ENCODE measurements around the gene ABCC1.

ABCC1 gene

DNA sequence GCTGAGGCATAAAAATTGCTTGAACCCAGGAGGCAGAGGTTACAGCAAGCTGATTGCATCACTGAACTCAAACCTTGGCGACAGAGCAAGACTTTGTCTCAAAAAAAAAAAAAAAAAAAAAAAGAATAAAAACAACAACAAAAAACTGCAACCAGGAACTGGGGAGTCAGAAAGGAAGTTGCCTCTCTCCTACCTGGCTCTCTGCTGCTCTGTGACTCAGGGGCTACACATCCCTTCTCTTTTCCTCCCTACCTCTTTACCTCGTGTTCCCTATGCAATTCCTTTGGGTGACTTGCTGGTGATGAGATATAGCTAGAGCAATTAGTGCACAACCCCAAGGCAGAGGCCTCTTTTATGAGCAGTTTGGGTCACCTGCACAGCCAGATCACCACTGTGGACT, 95.9 kb downstream of the ABCC1 start:
- DNase-seq (ENCODE audit: low read depth): peak; percentile 13
- TF ChIP-seq, protein P1, sequence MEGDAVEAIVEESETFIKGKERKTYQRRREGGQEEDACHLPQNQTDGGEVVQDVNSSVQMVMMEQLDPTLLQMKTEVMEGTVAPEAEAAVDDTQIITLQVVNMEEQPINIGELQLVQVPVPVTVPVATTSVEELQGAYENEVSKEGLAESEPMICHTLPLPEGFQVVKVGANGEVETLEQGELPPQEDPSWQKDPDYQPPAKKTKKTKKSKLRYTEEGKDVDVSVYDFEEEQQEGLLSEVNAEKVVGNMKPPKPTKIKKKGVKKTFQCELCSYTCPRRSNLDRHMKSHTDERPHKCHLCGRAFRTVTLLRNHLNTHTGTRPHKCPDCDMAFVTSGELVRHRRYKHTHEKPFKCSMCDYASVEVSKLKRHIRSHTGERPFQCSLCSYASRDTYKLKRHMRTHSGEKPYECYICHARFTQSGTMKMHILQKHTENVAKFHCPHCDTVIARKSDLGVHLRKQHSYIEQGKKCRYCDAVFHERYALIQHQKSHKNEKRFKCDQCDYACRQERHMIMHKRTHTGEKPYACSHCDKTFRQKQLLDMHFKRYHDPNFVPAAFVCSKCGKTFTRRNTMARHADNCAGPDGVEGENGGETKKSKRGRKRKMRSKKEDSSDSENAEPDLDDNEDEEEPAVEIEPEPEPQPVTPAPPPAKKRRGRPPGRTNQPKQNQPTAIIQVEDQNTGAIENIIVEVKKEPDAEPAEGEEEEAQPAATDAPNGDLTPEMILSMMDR (conservative IDR thresholded peaks at IDR 0.05; ENCODE audit: low read depth, low read length): no peak
- H3K4me3 ChIP-seq (ENCODE audit: low read depth, low read length): no peak overlapping the region

DNA sequence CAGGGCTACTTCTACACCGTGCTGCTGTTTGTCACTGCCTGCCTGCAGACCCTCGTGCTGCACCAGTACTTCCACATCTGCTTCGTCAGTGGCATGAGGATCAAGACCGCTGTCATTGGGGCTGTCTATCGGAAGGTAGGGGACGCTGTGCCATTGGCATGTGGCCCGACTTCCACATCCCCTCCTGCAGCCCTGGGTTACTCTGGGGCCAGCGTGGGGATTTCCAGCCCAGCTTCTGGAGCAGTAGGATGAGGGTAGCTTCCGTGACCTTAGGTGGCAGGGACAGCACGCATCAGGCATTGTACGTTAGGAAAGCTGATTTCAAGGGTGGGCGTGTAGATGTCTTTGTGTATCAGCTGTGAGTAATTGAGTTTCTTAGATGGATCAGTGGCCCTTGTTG, 96.5 kb downstream of the ABCC1 start:
- TF ChIP-seq, protein P1 (conservative IDR thresholded peaks at IDR 0.05; ENCODE audit: low read depth, low read length): peak; percentile 37
- no peak overlapping the region for H3K4me3 ChIP-seq (ENCODE audit: low read depth, low read length)
- DNase-seq (ENCODE audit: low read depth): no peak

DNA sequence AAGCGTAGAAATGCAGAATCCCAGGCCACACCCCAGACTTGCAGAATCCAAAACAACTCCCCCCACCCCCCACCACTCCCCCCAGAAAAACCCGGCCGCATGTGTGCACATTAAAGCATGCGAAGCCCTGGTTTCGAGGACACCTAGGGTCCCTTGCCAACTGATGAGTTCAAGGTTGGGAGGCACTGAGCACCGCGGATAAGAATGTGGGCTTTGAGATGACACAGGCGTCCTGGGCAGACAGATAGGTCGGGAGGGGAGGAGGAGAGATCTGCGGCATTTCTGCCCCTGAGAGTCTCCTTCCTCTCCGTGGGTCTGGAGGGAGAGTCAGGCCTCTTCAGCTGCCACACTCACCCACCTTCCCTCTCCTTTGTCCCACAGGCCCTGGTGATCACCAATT, 98.3 kb downstream of the ABCC1 start:
- DNase-seq (ENCODE audit: low read depth): no peak
- TF ChIP-seq, protein P1 (conservative IDR thresholded peaks at IDR 0.05; ENCODE audit: low read depth, low read length): no peak

DNA sequence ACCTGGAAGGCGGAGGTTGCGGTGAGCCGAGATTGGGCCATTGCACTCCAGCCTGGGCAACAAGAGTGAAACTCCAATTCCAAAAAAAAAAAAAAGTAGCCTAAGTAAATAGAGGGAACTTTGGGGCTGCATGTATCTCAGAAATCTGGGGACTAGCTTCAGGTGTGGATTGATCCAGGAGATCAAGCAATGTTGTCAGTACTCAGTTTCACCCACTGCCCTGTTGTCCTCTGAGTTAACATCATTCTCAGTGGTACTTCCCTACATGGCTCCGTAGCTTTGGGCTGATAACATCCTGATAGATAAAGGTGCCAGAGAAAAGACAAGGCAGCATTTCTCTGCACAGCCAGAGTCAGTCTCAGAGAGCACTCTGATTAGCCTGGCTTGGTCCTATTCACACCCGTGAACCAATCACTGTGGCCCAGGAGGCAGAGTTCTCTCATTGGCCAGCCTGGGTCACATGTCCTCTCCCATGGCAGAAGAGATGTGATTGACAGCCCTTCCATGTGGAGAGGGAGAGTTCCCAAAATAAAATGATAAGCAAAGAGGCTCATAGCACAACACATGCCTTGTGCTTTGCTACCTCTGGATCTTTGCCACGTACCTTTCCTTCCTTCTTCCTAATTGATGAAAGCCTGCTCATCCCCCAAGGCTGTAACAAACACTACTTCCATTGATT, 99.6 kb downstream of the ABCC1 start:
- no peak for DNase-seq (ENCODE audit: low read depth)
- TF ChIP-seq, protein P1 (conservative IDR thresholded peaks at IDR 0.05; ENCODE audit: low read depth, low read length): no peak
- no peak overlapping the region for H3K4me3 ChIP-seq (ENCODE audit: low read depth, low read length)

More for the DNA sequence above, 98.3 kb downstream of the ABCC1 start:
- no peak overlapping the region for H3K4me3 ChIP-seq (ENCODE audit: low read depth, low read length)

DNA sequence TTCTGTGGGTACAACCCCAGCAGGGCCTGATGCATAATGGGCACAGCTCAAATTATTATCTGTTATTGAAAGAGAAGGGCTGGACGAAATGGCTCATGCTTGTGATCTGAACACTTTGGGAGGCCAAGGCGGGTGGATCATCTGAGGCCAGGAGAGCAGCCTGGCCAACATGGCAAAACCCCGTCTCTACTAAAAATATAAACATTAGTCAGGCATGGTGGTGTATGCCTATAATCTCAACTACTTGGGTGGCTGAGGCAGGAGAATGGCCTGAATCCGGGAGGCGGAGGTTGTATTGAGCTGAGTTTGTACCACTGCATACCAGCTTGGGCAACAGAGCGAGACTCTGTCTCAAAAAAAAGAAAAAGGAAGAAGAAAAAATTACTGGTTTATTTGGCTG, 100.7 kb downstream of the ABCC1 start:
- TF ChIP-seq, protein P1 (conservative IDR thresholded peaks at IDR 0.05; ENCODE audit: low read depth, low read length): no peak
- no peak for DNase-seq (ENCODE audit: low read depth)

DNA sequence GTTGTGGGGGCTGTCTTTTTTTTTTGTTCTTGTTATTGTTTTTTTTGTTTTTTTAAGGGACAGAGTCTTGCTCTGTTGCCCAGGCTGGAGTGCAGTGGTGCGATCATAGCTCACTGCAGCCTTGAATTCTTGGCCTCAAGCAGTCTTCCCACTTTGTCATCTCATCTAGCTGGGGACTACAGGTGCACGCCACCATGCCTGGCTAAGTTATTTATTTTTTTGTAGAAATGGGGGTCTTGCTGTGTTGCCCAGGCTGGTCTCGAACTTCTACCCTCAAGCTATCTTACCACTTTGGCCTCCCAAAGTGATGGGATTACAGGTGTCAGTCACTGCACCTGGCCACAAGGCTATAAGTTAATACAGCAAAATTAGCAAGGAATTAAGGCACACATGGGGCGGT, 101.7 kb downstream of the ABCC1 start:
- no peak overlapping the region for H3K4me3 ChIP-seq (ENCODE audit: low read depth, low read length)
- TF ChIP-seq, protein P1 (conservative IDR thresholded peaks at IDR 0.05; ENCODE audit: low read depth, low read length): no peak
- no peak for DNase-seq (ENCODE audit: low read depth)

More for the DNA sequence above, 100.7 kb downstream of the ABCC1 start:
- H3K4me3 ChIP-seq (ENCODE audit: low read depth, low read length): no peak overlapping the region

DNA sequence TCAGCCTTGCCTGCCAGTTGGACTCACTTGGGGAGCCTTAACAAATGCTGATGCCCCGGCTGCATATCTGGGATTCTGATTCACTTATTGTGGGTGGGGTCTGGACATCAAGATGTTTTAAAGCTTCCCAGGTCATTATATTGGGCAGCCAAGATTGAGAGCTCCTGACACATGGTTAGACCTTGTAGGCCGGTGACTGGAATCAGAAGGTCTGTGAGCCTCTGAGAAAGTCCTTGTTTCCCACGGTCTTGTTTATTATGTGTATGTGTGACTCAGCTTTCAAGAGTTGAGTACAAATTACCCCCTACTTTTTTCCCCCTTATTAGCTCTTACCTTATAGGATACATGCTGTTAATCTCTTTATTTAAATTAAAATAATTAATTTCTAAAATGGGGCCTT, 103.5 kb downstream of the ABCC1 start:
- TF ChIP-seq, protein P1 (conservative IDR thresholded peaks at IDR 0.05; ENCODE audit: low read depth, low read length): no peak

More for the DNA sequence above, 103.5 kb downstream of the ABCC1 start:
- peak; percentile 50 for DNase-seq (ENCODE audit: low read depth)
- H3K4me3 ChIP-seq (ENCODE audit: low read depth, low read length): no peak overlapping the region

Data from choroid plexus epithelial cell (primary cell).